VCaP (cell line): ENCODE data around the gene NRROS.

Experiments
- H3K27ac ChIP-seq: fragments of 450-650 bp; 2 replicates; pipeline ENCODE4 v1.5.1; 2017
- CTCF ChIP-seq: fragments of 450-650 bp; conservative IDR thresholded peaks from 2 replicates; pipeline ENCODE4 v1.5.1; 2017; ENCODE audit warnings: mild to moderate bottlenecking, moderate library complexity

The NRROS gene

GRCh38 chr3:196677353-196677752 lies 37.9 kb downstream of the NRROS start:
- no peak overlapping the region for H3K27ac ChIP-seq
- no peak for TF ChIP-seq CTCF

- TF ChIP-seq CTCF = no peak
- H3K27ac ChIP-seq = no peak overlapping the region
These were observed 38.4 kb downstream of the NRROS start for GRCh38 chr3:196677931-196678330.

- H3K27ac ChIP-seq = no peak overlapping the region
These were observed 45.3 kb downstream of the NRROS start for GRCh38 chr3:196684548-196685407.

GRCh38 chr3:196686436-196686835 lies 46.9 kb downstream of the NRROS start:
- no peak for TF ChIP-seq CTCF
- H3K27ac ChIP-seq = no peak overlapping the region

More at GRCh38 chr3:196684548-196685407, 45.3 kb downstream of the NRROS start:
- peak; percentile 88 for TF ChIP-seq CTCF

DNA sequence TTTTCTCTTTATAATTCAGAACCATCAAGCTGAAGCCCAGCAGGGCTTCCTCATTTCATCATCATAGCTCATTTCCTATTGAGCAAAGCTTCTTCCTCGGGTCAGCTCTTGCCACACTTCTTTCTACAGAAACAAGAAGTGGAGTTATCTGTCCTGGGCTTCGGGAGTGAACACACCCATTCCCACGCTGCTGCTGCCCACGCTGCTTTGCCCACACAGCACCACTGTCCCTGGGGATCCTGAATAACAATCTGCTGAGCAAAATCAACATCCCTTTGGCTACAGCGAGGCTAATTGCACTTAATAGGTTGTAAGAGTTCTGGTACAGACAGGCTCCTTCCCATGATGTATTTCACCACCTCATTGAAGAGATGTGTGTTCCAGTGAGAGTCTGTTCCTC lies 48.9 kb downstream of the NRROS start:
- H3K27ac ChIP-seq = no peak overlapping the region
- TF ChIP-seq CTCF = no peak

GRCh38 chr3:196689941-196690660 lies 50.6 kb downstream of the NRROS start:
- H3K27ac ChIP-seq = no peak overlapping the region
- TF ChIP-seq CTCF = no peak

- no peak for TF ChIP-seq CTCF
- no peak overlapping the region for H3K27ac ChIP-seq
These were observed 51.9 kb downstream of the NRROS start for GRCh38 chr3:196691386-196691785.
